Endothelial cell (in vitro differentiated cells): ENCODE measurements around the gene KIFAP3. TPM values are rescaled to one million over a fixed set of nuclear protein-coding genes. Genes with fewer than 3 reads are reported as not detected.
A peak's percentile ranks its signal among the peaks of the same experiment; 100 is the strongest.
"Not testable (repeated sequence)": the region's sequence is repeated elsewhere in the genome, so short reads cannot be mapped to it uniquely, and the experiment has no call there.

Source experiments
- DNase-seq: peaks from one replicate; pipeline ENCODE4 v3.0.0; 2021; ENCODE audit warnings: low spot score
- H3K27ac Mint-ChIP-seq: one replicate; pipeline ENCODE4 v1.8.0; 2021; ENCODE audit warnings: mixed read lengths, inconsistent platforms; ENCODE audit not compliant: unreplicated experiment
- H3K27me3 Mint-ChIP-seq: one replicate; pipeline ENCODE4 v1.8.0; 2021; ENCODE audit warnings: mild to moderate bottlenecking, moderate library complexity, mixed read lengths, inconsistent platforms; ENCODE audit not compliant: unreplicated experiment
- H3K36me3 Mint-ChIP-seq: one replicate; pipeline ENCODE4 v1.8.0; 2021; ENCODE audit warnings: mild to moderate bottlenecking, low read depth, mixed read lengths, inconsistent platforms; ENCODE audit not compliant: unreplicated experiment
- H3K4me1 Mint-ChIP-seq: one replicate; pipeline ENCODE4 v1.8.0; 2021; ENCODE audit warnings: mild to moderate bottlenecking, mixed read lengths, inconsistent platforms; ENCODE audit not compliant: unreplicated experiment
- H3K4me3 Mint-ChIP-seq: one replicate; pipeline ENCODE4 v1.8.0; 2021; ENCODE audit warnings: mild to moderate bottlenecking, mixed read lengths, inconsistent platforms; ENCODE audit not compliant: unreplicated experiment
- H3K9me3 Mint-ChIP-seq: one replicate; pipeline ENCODE4 v1.8.0; 2021; ENCODE audit warnings: mixed read lengths, inconsistent platforms; ENCODE audit not compliant: unreplicated experiment
- CTCF ChIP-seq: fragments of 200-600 bp; sonication (generic); IDR thresholded peaks from one replicate; pipeline ENCODE4 v1.5.0; 2021; ENCODE audit warnings: antibody characterized with exemption; ENCODE audit not compliant: unreplicated experiment
- total RNA-seq: library from RNA; stranded (reverse); fragmentation: NEBNext Ultra II Directional; extraction: Animal tissue kit (Norgen Biotek cat#: 25700); gene quantifications from one replicate; pipeline ENCODE4 v1.2.1, GENCODE V29; 2021; ENCODE audit not compliant: unreplicated experiment

KIFAP3 gene
- total RNA-seq, 1 donor from 2014 or later = 49.7 TPM

- no peak overlapping the region for H3K4me3 Mint-ChIP-seq
- peaks cover 2% of the 10 kb centered on the region for H3K27me3 Mint-ChIP-seq
- TF ChIP-seq CTCF = no peak
- no peak for DNase-seq
- peaks cover 23% of the 10 kb centered on the region for H3K4me1 Mint-ChIP-seq
- no peak overlapping the region for H3K27ac Mint-ChIP-seq
- peaks cover 3% of the 10 kb centered on the region for H3K36me3 Mint-ChIP-seq
- no peaks in the 10 kb centered on the region for H3K9me3 Mint-ChIP-seq
These were observed 155.6 kb downstream of the KIFAP3 start for GRCh38 chr1:169918927-169919326.

GRCh38 chr1:169918220-169918619 is 156.3 kb downstream of the KIFAP3 start:
- peaks cover 26% of the 10 kb centered on the region for H3K4me1 Mint-ChIP-seq
- not testable (repeated sequence) for H3K36me3 Mint-ChIP-seq, H3K4me3 Mint-ChIP-seq, H3K27me3 Mint-ChIP-seq, H3K9me3 Mint-ChIP-seq, DNase-seq, H3K27ac Mint-ChIP-seq

GRCh38 chr1:169915150-169915549 is 159.3 kb downstream of the KIFAP3 start:
- no peak overlapping the region for H3K4me3 Mint-ChIP-seq
- peaks cover 2% of the 10 kb centered on the region for H3K27me3 Mint-ChIP-seq
- peaks cover 30% of the 10 kb centered on the region for H3K4me1 Mint-ChIP-seq
- no peak for DNase-seq
- no peaks in the 10 kb centered on the region for H3K9me3 Mint-ChIP-seq
- TF ChIP-seq CTCF = no peak
- H3K36me3 Mint-ChIP-seq = peaks cover 3% of the 10 kb centered on the region
- peak overlapping the region; percentile 90 for H3K27ac Mint-ChIP-seq

- TF ChIP-seq CTCF = no peak
- peaks cover 30% of the 10 kb centered on the region for H3K4me1 Mint-ChIP-seq
- peak overlapping the region; percentile 90 for H3K27ac Mint-ChIP-seq
- H3K27me3 Mint-ChIP-seq = peaks cover 2% of the 10 kb centered on the region
- H3K4me3 Mint-ChIP-seq = peak overlapping the region; percentile 21
- no peaks in the 10 kb centered on the region for H3K9me3 Mint-ChIP-seq
- peaks cover 3% of the 10 kb centered on the region for H3K36me3 Mint-ChIP-seq
- DNase-seq = no peak
These were observed 160.0 kb downstream of the KIFAP3 start for GRCh38 chr1:169914531-169914930.

- H3K4me3 Mint-ChIP-seq = no peak overlapping the region
- no peak for DNase-seq
- H3K27ac Mint-ChIP-seq = no peak overlapping the region
- no peak for TF ChIP-seq CTCF
- no peaks in the 10 kb centered on the region for H3K9me3 Mint-ChIP-seq
- H3K27me3 Mint-ChIP-seq = peaks cover 4% of the 10 kb centered on the region
- no peaks in the 10 kb centered on the region for H3K36me3 Mint-ChIP-seq
- H3K4me1 Mint-ChIP-seq = peaks cover 19% of the 10 kb centered on the region
These were observed 165.0 kb downstream of the KIFAP3 start for GRCh38 chr1:169909499-169909898.

- H3K4me1 Mint-ChIP-seq = peaks cover 26% of the 10 kb centered on the region
- no peak overlapping the region for H3K4me3 Mint-ChIP-seq
- no peak overlapping the region for H3K27ac Mint-ChIP-seq
- no peak for DNase-seq
- no peaks in the 10 kb centered on the region for H3K9me3 Mint-ChIP-seq
- TF ChIP-seq CTCF = no peak
- no peaks in the 10 kb centered on the region for H3K36me3 Mint-ChIP-seq
- H3K27me3 Mint-ChIP-seq = peaks cover 3% of the 10 kb centered on the region
These were observed 167.6 kb downstream of the KIFAP3 start for GRCh38 chr1:169906938-169907337.
